Measurements from ENCODE around the gene GYG1. TPM values are rescaled to one million over a fixed set of nuclear protein-coding genes. Genes with fewer than 3 reads are reported as not detected.

Gene GYG1
- total RNA-seq, 1 experiment from 2014 or later = 34.8 TPM

- ChIA-PET CTCF (interaction anchor here (0.5 to 1.7 kb wide), 29 partner anchors 10 to 1901 kb away, joined by 3 to 10 read pairs (median 4); partner anchors contain the start of genes HPS3 and TM4SF18), POLR2A (no interaction called here)
- TF ChIP-seq, protein P1, sequence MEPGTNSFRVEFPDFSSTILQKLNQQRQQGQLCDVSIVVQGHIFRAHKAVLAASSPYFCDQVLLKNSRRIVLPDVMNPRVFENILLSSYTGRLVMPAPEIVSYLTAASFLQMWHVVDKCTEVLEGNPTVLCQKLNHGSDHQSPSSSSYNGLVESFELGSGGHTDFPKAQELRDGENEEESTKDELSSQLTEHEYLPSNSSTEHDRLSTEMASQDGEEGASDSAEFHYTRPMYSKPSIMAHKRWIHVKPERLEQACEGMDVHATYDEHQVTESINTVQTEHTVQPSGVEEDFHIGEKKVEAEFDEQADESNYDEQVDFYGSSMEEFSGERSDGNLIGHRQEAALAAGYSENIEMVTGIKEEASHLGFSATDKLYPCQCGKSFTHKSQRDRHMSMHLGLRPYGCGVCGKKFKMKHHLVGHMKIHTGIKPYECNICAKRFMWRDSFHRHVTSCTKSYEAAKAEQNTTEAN (CRISPR knock-in tag; IDR thresholded peaks at IDR 0.05) = no peak
- TF ChIP-seq ZNF281 (CRISPR knock-in tag; IDR thresholded peaks at IDR 0.05) (no peak), ZNF423 (CRISPR knock-in tag; IDR thresholded peaks at IDR 0.05) (no peak), MXD4 (CRISPR knock-in tag; IDR thresholded peaks at IDR 0.05; ENCODE audit: borderline replicate concordance) (no peak), TCF7 (CRISPR knock-in tag; IDR thresholded peaks at IDR 0.05; ENCODE audit: low read depth) (no peak), PRDM15 (CRISPR knock-in tag; IDR thresholded peaks at IDR 0.05) (no peak), SOX15 (CRISPR knock-in tag; IDR thresholded peaks at IDR 0.05) (no peak), EMX1 (CRISPR knock-in tag; IDR thresholded peaks at IDR 0.05) (no peak), SMAD3 (CRISPR knock-in tag; IDR thresholded peaks at IDR 0.05; ENCODE audit: borderline replicate concordance) (no peak), NR1H2 (CRISPR knock-in tag; IDR thresholded peaks at IDR 0.05) (no peak), KAT7 (CRISPR knock-in tag; IDR thresholded peaks at IDR 0.05; ENCODE audit: borderline replicate concordance) (no peak), ETV6 (CRISPR knock-in tag; IDR thresholded peaks at IDR 0.05) (no peak), HMGA2 (CRISPR knock-in tag; IDR thresholded peaks at IDR 0.05) (no peak)
- TF ChIP-seq, protein P2, sequence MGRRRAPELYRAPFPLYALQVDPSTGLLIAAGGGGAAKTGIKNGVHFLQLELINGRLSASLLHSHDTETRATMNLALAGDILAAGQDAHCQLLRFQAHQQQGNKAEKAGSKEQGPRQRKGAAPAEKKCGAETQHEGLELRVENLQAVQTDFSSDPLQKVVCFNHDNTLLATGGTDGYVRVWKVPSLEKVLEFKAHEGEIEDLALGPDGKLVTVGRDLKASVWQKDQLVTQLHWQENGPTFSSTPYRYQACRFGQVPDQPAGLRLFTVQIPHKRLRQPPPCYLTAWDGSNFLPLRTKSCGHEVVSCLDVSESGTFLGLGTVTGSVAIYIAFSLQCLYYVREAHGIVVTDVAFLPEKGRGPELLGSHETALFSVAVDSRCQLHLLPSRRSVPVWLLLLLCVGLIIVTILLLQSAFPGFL (CRISPR knock-in tag; IDR thresholded peaks at IDR 0.05; ENCODE audit: borderline replicate concordance) = no peak
- Mint-ChIP-seq H3K4me3 (no peak overlapping the region), H3K9me3 (peaks cover 5% of the 10 kb centered on the region), H3K27me3 (ENCODE audit: low read depth) (no peaks in the 10 kb centered on the region; the same call in 1 of the 2 replicates), H3K36me3 (no peaks in the 10 kb centered on the region), H3K27ac (no peak overlapping the region), H3K4me1 (peaks cover 7% of the 10 kb centered on the region)
- peak; percentile 65 for ATAC-seq
- DNase-seq (ENCODE audit: low spot score) = no peak
Observed at GRCh38 chr3:148950806-148951205, 40.5 kb upstream of the GYG1 start.

GRCh38 chr3:148951599-148952361 is 39.6 kb upstream of the GYG1 start:
- CTCF ChIA-PET = interaction anchor here (1.3 to 1.7 kb wide), 5 partner anchors 9 to 381 kb away, joined by 3 to 10 read pairs (median 4); partner anchors contain the start of genes HPS3 and TM4SF18
- ATAC-seq (no peak), DNase-seq (ENCODE audit: low spot score) (no peak)
- H3K9me3 Mint-ChIP-seq = peaks cover 5% of the 10 kb centered on the region
- H3K27ac Mint-ChIP-seq = no peak overlapping the region
- H3K36me3 Mint-ChIP-seq = no peaks in the 10 kb centered on the region
- POLR2A ChIA-PET = no interaction called here
- no peaks in the 10 kb centered on the region; the same call in 1 of the 2 replicates for H3K27me3 Mint-ChIP-seq (ENCODE audit: low read depth)
- peaks cover 16% of the 10 kb centered on the region for H3K4me1 Mint-ChIP-seq
- H3K4me3 Mint-ChIP-seq = no peak overlapping the region
- TF ChIP-seq, protein P3, sequence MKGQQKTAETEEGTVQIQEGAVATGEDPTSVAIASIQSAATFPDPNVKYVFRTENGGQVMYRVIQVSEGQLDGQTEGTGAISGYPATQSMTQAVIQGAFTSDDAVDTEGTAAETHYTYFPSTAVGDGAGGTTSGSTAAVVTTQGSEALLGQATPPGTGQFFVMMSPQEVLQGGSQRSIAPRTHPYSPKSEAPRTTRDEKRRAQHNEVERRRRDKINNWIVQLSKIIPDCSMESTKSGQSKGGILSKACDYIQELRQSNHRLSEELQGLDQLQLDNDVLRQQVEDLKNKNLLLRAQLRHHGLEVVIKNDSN (CRISPR knock-in tag; IDR thresholded peaks at IDR 0.05) = no peak
- TF ChIP-seq ZNF219 (CRISPR knock-in tag; IDR thresholded peaks at IDR 0.05; ENCODE audit: borderline replicate concordance) (no peak), JUN (CRISPR knock-in tag; IDR thresholded peaks at IDR 0.05) (no peak), ETV6 (CRISPR knock-in tag; IDR thresholded peaks at IDR 0.05) (no peak), ZNF423 (CRISPR knock-in tag; IDR thresholded peaks at IDR 0.05) (no peak), ZNF232 (CRISPR knock-in tag; IDR thresholded peaks at IDR 0.05) (no peak)
- TF ChIP-seq, protein P4, sequence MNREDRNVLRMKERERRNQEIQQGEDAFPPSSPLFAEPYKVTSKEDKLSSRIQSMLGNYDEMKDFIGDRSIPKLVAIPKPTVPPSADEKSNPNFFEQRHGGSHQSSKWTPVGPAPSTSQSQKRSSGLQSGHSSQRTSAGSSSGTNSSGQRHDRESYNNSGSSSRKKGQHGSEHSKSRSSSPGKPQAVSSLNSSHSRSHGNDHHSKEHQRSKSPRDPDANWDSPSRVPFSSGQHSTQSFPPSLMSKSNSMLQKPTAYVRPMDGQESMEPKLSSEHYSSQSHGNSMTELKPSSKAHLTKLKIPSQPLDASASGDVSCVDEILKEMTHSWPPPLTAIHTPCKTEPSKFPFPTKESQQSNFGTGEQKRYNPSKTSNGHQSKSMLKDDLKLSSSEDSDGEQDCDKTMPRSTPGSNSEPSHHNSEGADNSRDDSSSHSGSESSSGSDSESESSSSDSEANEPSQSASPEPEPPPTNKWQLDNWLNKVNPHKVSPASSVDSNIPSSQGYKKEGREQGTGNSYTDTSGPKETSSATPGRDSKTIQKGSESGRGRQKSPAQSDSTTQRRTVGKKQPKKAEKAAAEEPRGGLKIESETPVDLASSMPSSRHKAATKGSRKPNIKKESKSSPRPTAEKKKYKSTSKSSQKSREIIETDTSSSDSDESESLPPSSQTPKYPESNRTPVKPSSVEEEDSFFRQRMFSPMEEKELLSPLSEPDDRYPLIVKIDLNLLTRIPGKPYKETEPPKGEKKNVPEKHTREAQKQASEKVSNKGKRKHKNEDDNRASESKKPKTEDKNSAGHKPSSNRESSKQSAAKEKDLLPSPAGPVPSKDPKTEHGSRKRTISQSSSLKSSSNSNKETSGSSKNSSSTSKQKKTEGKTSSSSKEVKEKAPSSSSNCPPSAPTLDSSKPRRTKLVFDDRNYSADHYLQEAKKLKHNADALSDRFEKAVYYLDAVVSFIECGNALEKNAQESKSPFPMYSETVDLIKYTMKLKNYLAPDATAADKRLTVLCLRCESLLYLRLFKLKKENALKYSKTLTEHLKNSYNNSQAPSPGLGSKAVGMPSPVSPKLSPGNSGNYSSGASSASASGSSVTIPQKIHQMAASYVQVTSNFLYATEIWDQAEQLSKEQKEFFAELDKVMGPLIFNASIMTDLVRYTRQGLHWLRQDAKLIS (CRISPR knock-in tag; IDR thresholded peaks at IDR 0.05; ENCODE audit: borderline replicate concordance) = no peak
